Measurements from ENCODE around the gene TNS3.

TNS3 gene

GRCh38 chr7:47329320-47329926 lies 252.5 kb downstream of the TNS3 start:
- no peak overlapping the region for H3K4me3 Mint-ChIP-seq
- peaks cover 0 to 10% of the 10 kb centered on the region in 2 donors for H3K27me3 Mint-ChIP-seq
- H3K4me1 Mint-ChIP-seq (ENCODE audit: low read depth in 2 of 2): no peaks in the 10 kb centered on the region
- no peak for ATAC-seq (replicated peaks)
- H3K27ac Mint-ChIP-seq: no peak overlapping the region
- peaks cover 3 to 13% of the 10 kb centered on the region in 2 donors for H3K9me3 Mint-ChIP-seq
- DNase-seq: no peak
- H3K36me3 Mint-ChIP-seq (ENCODE audit: insufficient read depth): peaks cover 3% of the 10 kb centered on the region

- Mint-ChIP-seq H3K27ac (no peak overlapping the region), H3K9me3 (peaks cover 3 to 13% of the 10 kb centered on the region in 2 donors), H3K4me3 (no peak overlapping the region), H3K27me3 (peaks cover 0 to 10% of the 10 kb centered on the region in 2 donors), H3K4me1 (ENCODE audit: low read depth in 2 of 2) (no peaks in the 10 kb centered on the region), H3K36me3 (ENCODE audit: insufficient read depth) (peaks cover 3% of the 10 kb centered on the region)
- ATAC-seq (replicated peaks) (no peak), DNase-seq (no peak)
Observed at GRCh38 chr7:47328392-47329319, 253.3 kb downstream of the TNS3 start.

- Mint-ChIP-seq H3K4me1 (ENCODE audit: low read depth in 2 of 2) (no peaks in the 10 kb centered on the region), H3K4me3 (no peak overlapping the region), H3K27me3 (peaks cover 0 to 10% of the 10 kb centered on the region in 2 donors), H3K9me3 (peaks cover 3 to 13% of the 10 kb centered on the region in 2 donors), H3K36me3 (ENCODE audit: insufficient read depth) (peaks cover 3% of the 10 kb centered on the region), H3K27ac (no peak overlapping the region)
- DNase-seq (no peak), ATAC-seq (replicated peaks) (no peak)
Observed at GRCh38 chr7:47327698-47328391, 254.1 kb downstream of the TNS3 start.

- Mint-ChIP-seq H3K9me3 (peaks cover 3 to 13% of the 10 kb centered on the region in 2 donors), H3K27ac (no peak overlapping the region), H3K36me3 (ENCODE audit: insufficient read depth) (peaks cover 3% of the 10 kb centered on the region), H3K4me1 (ENCODE audit: low read depth in 2 of 2) (no peaks in the 10 kb centered on the region), H3K27me3 (peaks cover 0 to 10% of the 10 kb centered on the region in 2 donors), H3K4me3 (no peak overlapping the region)
- no peak for ATAC-seq (replicated peaks)
- no peak for DNase-seq
Observed at GRCh38 chr7:47327346-47327697, 254.6 kb downstream of the TNS3 start.

GRCh38 chr7:47326808-47327207 lies 255.1 kb downstream of the TNS3 start:
- Mint-ChIP-seq H3K27me3 (peaks cover 0 to 10% of the 10 kb centered on the region in 2 donors), H3K9me3 (peaks cover 3 to 13% of the 10 kb centered on the region in 2 donors), H3K4me3 (no peak overlapping the region), H3K4me1 (ENCODE audit: low read depth in 2 of 2) (no peaks in the 10 kb centered on the region), H3K36me3 (ENCODE audit: insufficient read depth) (peaks cover 3% of the 10 kb centered on the region), H3K27ac (no peak overlapping the region)
- DNase-seq: no peak
- ATAC-seq (replicated peaks): no peak

- no peak for ATAC-seq (replicated peaks)
- H3K36me3 Mint-ChIP-seq (ENCODE audit: insufficient read depth): peaks cover 3% of the 10 kb centered on the region
Observed at GRCh38 chr7:47326220-47326619, 255.7 kb downstream of the TNS3 start.

GRCh38 chr7:47325337-47325736 lies 256.6 kb downstream of the TNS3 start:
- no peak for ATAC-seq (replicated peaks)
- Mint-ChIP-seq H3K9me3 (peaks cover 3 to 13% of the 10 kb centered on the region in 2 donors), H3K27ac (no peak overlapping the region)

More at GRCh38 chr7:47326220-47326619, 255.7 kb downstream of the TNS3 start:
- no peak for DNase-seq
- Mint-ChIP-seq H3K4me1 (ENCODE audit: low read depth in 2 of 2) (no peaks in the 10 kb centered on the region), H3K4me3 (no peak overlapping the region), H3K27me3 (peaks cover 0 to 10% of the 10 kb centered on the region in 2 donors), H3K27ac (no peak overlapping the region), H3K9me3 (peaks cover 3 to 13% of the 10 kb centered on the region in 2 donors)

GRCh38 chr7:47323904-47324303 lies 258.0 kb downstream of the TNS3 start:
- Mint-ChIP-seq H3K4me3 (no peak overlapping the region), H3K9me3 (peaks cover 4 to 8% of the 10 kb centered on the region in 2 donors), H3K36me3 (ENCODE audit: insufficient read depth) (no peaks in the 10 kb centered on the region), H3K27me3 (peaks cover 0 to 7% of the 10 kb centered on the region in 2 donors), H3K27ac (no peak overlapping the region), H3K4me1 (ENCODE audit: low read depth in 2 of 2) (no peaks in the 10 kb centered on the region)
- DNase-seq (no peak), ATAC-seq (replicated peaks) (no peak)

More at GRCh38 chr7:47325337-47325736, 256.6 kb downstream of the TNS3 start:
- Mint-ChIP-seq H3K4me1 (ENCODE audit: low read depth in 2 of 2) (no peaks in the 10 kb centered on the region), H3K36me3 (ENCODE audit: insufficient read depth) (peaks cover 1% of the 10 kb centered on the region), H3K4me3 (no peak overlapping the region), H3K27me3 (peaks cover 0 to 10% of the 10 kb centered on the region in 2 donors)
- DNase-seq: no peak

- ATAC-seq (replicated peaks): no peak
- Mint-ChIP-seq H3K4me3 (no peak overlapping the region), H3K27ac (no peak overlapping the region), H3K4me1 (ENCODE audit: low read depth in 2 of 2) (no peaks in the 10 kb centered on the region), H3K27me3 (no peaks in the 10 kb centered on the region), H3K36me3 (ENCODE audit: insufficient read depth) (no peaks in the 10 kb centered on the region), H3K9me3 (peaks cover 0 to 9% of the 10 kb centered on the region in 2 donors)
- DNase-seq: no peak
Observed at GRCh38 chr7:47322731-47323130, 259.2 kb downstream of the TNS3 start.

GRCh38 chr7:47320296-47320695 lies 261.6 kb downstream of the TNS3 start:
- ATAC-seq (replicated peaks): no peak
- Mint-ChIP-seq H3K27ac (no peak overlapping the region), H3K9me3 (peaks cover 4 to 9% of the 10 kb centered on the region in 2 donors), H3K4me3 (no peak overlapping the region), H3K27me3 (no peaks in the 10 kb centered on the region), H3K4me1 (ENCODE audit: low read depth in 2 of 2) (no peaks in the 10 kb centered on the region), H3K36me3 (ENCODE audit: insufficient read depth) (no peaks in the 10 kb centered on the region)
- DNase-seq: no peak

GRCh38 chr7:47318395-47319182 lies 263.3 kb downstream of the TNS3 start:
- Mint-ChIP-seq H3K4me3 (no peak overlapping the region), H3K27ac (no peak overlapping the region), H3K36me3 (ENCODE audit: insufficient read depth) (no peaks in the 10 kb centered on the region), H3K9me3 (peaks cover 8 to 10% of the 10 kb centered on the region in 2 donors), H3K27me3 (no peaks in the 10 kb centered on the region), H3K4me1 (ENCODE audit: low read depth in 2 of 2) (no peaks in the 10 kb centered on the region)
- DNase-seq: no peak
- ATAC-seq (replicated peaks): no peak

GRCh38 chr7:47317487-47317886 lies 264.4 kb downstream of the TNS3 start:
- Mint-ChIP-seq H3K4me1 (ENCODE audit: low read depth in 2 of 2) (no peaks in the 10 kb centered on the region), H3K27ac (no peak overlapping the region), H3K27me3 (no peaks in the 10 kb centered on the region), H3K9me3 (peaks cover 8 to 10% of the 10 kb centered on the region in 2 donors), H3K4me3 (no peak overlapping the region), H3K36me3 (ENCODE audit: insufficient read depth) (no peaks in the 10 kb centered on the region)
- no peak for ATAC-seq (replicated peaks)
- DNase-seq: no peak
